Measurements from ENCODE around the gene CALCOCO1. TPM values are rescaled to one million over a fixed set of nuclear protein-coding genes. Genes with fewer than 3 reads are reported as not detected.

CALCOCO1 gene
- total RNA-seq, 6 donors from 2014 or later, result 147 to 605 (median 204) TPM

GRCh38 chr12:53670308-53670707 lies 56.9 kb downstream of the CALCOCO1 start:
- Histone ChIP-seq H3K4me1 (peaks cover 8 to 29% (median 10%) of the 10 kb centered on the region in 4 donors), H3K36me3 (peaks cover 29 to 81% (median 61%) of the 10 kb centered on the region in 4 donors), H3K27me3 (no peaks in the 10 kb centered on the region), H3K27ac (no peak overlapping the region), H3K4me3 (no peak overlapping the region), H3K9me3 (no peaks in the 10 kb centered on the region)
- WGBS, 2 donors, result 91 to 94% methylated on average over 7 of the region's 7 CpGs
- DNase-seq (no peak), ATAC-seq (ENCODE audit: low FRiP score in 2 of 2) (no peak)
- TF ChIP-seq POLR2AphosphoS5 (IDR thresholded peaks at IDR 0.05) (no peak), CTCF (IDR thresholded peaks at IDR 0.05) (no peak), EP300 (IDR thresholded peaks at IDR 0.05) (no peak), POLR2A (IDR thresholded peaks at IDR 0.05) (no peak)

DNA sequence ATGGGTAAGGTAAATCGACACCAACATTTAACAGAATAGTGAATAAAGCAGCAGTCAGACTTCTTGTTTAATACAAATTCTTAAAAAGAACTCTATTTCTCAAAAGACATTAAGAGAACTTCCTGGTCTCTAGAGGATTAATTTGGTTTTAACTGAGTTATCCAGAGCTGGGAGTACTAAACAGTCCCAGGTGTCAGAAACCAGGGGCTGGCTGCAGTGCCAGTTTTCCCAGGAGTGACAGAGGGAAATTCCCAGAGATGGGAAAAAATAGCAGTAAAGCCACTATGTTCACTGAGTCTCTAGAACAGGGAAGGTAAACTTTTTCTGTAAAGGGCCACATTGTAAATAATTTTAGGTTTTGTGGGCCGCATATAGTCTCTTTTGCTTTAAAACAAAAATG lies 60.2 kb downstream of the CALCOCO1 start:
- Histone ChIP-seq H3K36me3 (peaks cover 29 to 93% (median 83%) of the 10 kb centered on the region in 4 donors), H3K9me3 (no peaks in the 10 kb centered on the region), H3K27me3 (no peaks in the 10 kb centered on the region), H3K4me1 (peaks cover 0 to 13% (median 0%) of the 10 kb centered on the region in 4 donors), H3K27ac (no peak overlapping the region), H3K4me3 (no peak overlapping the region)
- ATAC-seq (ENCODE audit: low FRiP score in 2 of 2) (no peak), DNase-seq (no peak)
- TF ChIP-seq EP300 (IDR thresholded peaks at IDR 0.05) (no peak), POLR2A (IDR thresholded peaks at IDR 0.05) (no peak)
- 96 to 98% methylated on average over 2 of the region's 2 CpGs for WGBS, 2 donors

DNA sequence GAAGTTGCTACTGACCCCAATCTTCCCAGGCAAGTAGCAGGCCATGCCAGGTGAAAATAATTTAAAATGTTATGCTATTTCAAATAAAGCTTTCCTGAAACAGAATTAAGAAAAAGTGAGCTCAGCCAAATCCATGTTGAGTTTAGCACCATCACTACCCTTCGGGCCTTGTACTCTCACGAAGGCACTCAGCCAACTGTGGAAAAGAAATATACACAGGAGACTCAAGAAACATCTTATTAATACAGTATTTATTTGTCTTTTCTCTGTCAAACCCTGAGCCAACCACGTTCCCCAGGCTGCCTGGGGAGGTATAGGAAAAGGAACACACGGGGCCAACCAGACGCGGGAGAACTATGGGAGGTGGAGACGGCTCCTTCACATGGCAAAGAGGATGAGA lies 62.3 kb downstream of the CALCOCO1 start:
- Histone ChIP-seq H3K27ac (no peak overlapping the region), H3K4me3 (no peak overlapping the region), H3K4me1 (peaks cover 0 to under 1% (median under 1%) of the 10 kb centered on the region in 4 donors), H3K9me3 (no peaks in the 10 kb centered on the region), H3K27me3 (no peaks in the 10 kb centered on the region), H3K36me3 (peaks cover 29 to 73% (median 69%) of the 10 kb centered on the region in 4 donors)
- WGBS, 2 donors, result 81 to 87% methylated on average over 7 of the region's 7 CpGs
- no peak for TF ChIP-seq POLR2AphosphoS5 (IDR thresholded peaks at IDR 0.05)
- no peak for TF ChIP-seq CTCF (IDR thresholded peaks at IDR 0.05)
- no peak for TF ChIP-seq POLR2A (IDR thresholded peaks at IDR 0.05)
- TF ChIP-seq EP300 (IDR thresholded peaks at IDR 0.05), result no peak
- no peak for ATAC-seq (ENCODE audit: low FRiP score in 2 of 2)
- no peak for DNase-seq

DNA sequence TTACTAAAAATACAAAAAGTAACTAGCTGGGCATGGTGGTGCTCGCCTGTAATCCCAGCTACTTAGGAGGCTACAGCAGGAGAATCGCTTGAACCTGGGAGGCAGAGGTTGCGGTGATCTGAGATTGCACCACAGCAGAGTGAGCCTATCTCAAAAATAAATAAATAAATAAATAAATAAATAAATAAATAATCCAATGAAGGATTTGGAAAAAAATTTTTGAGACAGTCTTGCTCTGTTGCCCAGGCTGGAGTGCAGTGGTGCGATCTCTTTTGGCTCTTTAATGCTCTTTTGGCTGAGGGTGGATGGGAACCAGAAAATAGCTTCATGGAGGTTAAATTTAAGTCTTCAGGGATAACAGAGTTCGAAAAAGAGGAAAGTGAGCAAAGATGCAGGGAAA lies 63.1 kb downstream of the CALCOCO1 start:
- WGBS, 2 donors, result 83 to 91% methylated on average over 5 of the region's 5 CpGs
- DNase-seq, result no peak
- H3K4me1 ChIP-seq, result peaks cover 3 to 8% (median 7%) of the 10 kb centered on the region in 4 donors
- H3K9me3 ChIP-seq, result no peaks in the 10 kb centered on the region
- H3K27ac ChIP-seq, result no peak overlapping the region
- no peaks in the 10 kb centered on the region for H3K27me3 ChIP-seq
- H3K36me3 ChIP-seq, result peaks cover 28 to 66% (median 61%) of the 10 kb centered on the region in 4 donors
- TF ChIP-seq POLR2A (IDR thresholded peaks at IDR 0.05), result no peak
- ATAC-seq (ENCODE audit: low FRiP score in 2 of 2), result no peak
- H3K4me3 ChIP-seq, result no peak overlapping the region

GRCh38 chr12:53660041-53660440 lies 67.2 kb downstream of the CALCOCO1 start:
- peaks cover 5 to 15% (median 12%) of the 10 kb centered on the region in 4 donors for H3K4me1 ChIP-seq
- WGBS, 2 donors, result 85 to 98% methylated on average over 5 of the region's 5 CpGs
- H3K36me3 ChIP-seq, result peaks cover 3 to 24% (median 22%) of the 10 kb centered on the region in 4 donors
- no peak overlapping the region for H3K4me3 ChIP-seq
- no peak for DNase-seq
- H3K27me3 ChIP-seq, result no peaks in the 10 kb centered on the region
- TF ChIP-seq POLR2A (IDR thresholded peaks at IDR 0.05), result no peak
- TF ChIP-seq EP300 (IDR thresholded peaks at IDR 0.05), result no peak
- TF ChIP-seq CTCF (IDR thresholded peaks at IDR 0.05), result no peak
- TF ChIP-seq POLR2AphosphoS5 (IDR thresholded peaks at IDR 0.05), result no peak
- peak overlapping the region in 3 of 4 donors; percentile 32 to 73 (median 64) for H3K27ac ChIP-seq
- H3K9me3 ChIP-seq, result no peaks in the 10 kb centered on the region
- peak in 1 of 2 donors; percentile 16 for ATAC-seq (ENCODE audit: low FRiP score in 2 of 2)

- peak in 1 of 2 donors; percentile 35 for ATAC-seq (ENCODE audit: low FRiP score in 2 of 2)
- peaks cover 5 to 15% (median 12%) of the 10 kb centered on the region in 4 donors for H3K4me1 ChIP-seq
- 36 to 54% methylated on average over 2 of the region's 2 CpGs for WGBS, 2 donors
- peak overlapping the region; percentile 30 to 73 (median 48) for H3K27ac ChIP-seq
- no peak for TF ChIP-seq EP300 (IDR thresholded peaks at IDR 0.05)
- TF ChIP-seq POLR2AphosphoS5 (IDR thresholded peaks at IDR 0.05), result no peak
- no peak for TF ChIP-seq CTCF (IDR thresholded peaks at IDR 0.05)
- no peak for TF ChIP-seq POLR2A (IDR thresholded peaks at IDR 0.05)
- H3K27me3 ChIP-seq, result no peaks in the 10 kb centered on the region
- H3K4me3 ChIP-seq, result no peak overlapping the region
- peaks cover 0 to 19% (median 18%) of the 10 kb centered on the region in 4 donors for H3K36me3 ChIP-seq
- no peaks in the 10 kb centered on the region for H3K9me3 ChIP-seq
- DNase-seq, result no peak
Observed at GRCh38 chr12:53659571-53659981, 67.7 kb downstream of the CALCOCO1 start.
